HEK293 (cell line): ENCODE measurements around the gene PDCD4.

Source experiments
- CTCF ChIA-PET: fragments of 350-600 bp; formaldehyde crosslinking; extraction: SDS; loops from one replicate; lab custom pipeline; 2021; ENCODE audit warnings: antibody characterized with exemption; lab: Yijun Ruan, JAX
- POLR2A ChIA-PET: fragments of 300-600 bp; formaldehyde crosslinking; extraction: SDS; loops from one replicate; lab custom pipeline; 2020; ENCODE audit warnings: antibody characterized with exemption, inconsistent platforms; lab: Yijun Ruan, JAX
- H3K27ac ChIP-seq: fragments of 200-500 bp; sonication (Bioruptor generic); 2 replicates; pipeline ENCODE4 v1.5.1; 2014; ENCODE audit warnings: low read depth, low read length, control low read depth, inconsistent platforms; ENCODE audit errors: extremely low read depth
- H3K36me3 ChIP-seq, 2 experiments: fragments of 200-500 bp in 1 of 2; sonication (Bioruptor generic) in 1 of 2; 1 replicate in 1 of 2; 2 replicates in 1 of 2; pipeline ENCODE4 v1.5.1; 2014 to 2017; ENCODE audit warnings: inconsistent platforms in 2 of 2, low read length in 2 of 2; ENCODE audit not compliant: control insufficient read depth in 2 of 2, insufficient read depth in 1 of 2
- H3K4me1 ChIP-seq: fragments of 200-500 bp; sonication (Bioruptor generic); 2 replicates; pipeline ENCODE4 v1.5.1; 2014; ENCODE audit warnings: mild to moderate bottlenecking, low read length, inconsistent platforms; ENCODE audit not compliant: control insufficient read depth, insufficient read depth
- H3K4me3 ChIP-seq: 2 replicates; pipeline ENCODE4 v1.5.1; 2011; ENCODE audit warnings: low read depth, mild to moderate bottlenecking, control low read depth, low read length, moderate library complexity
- H3K9me3 ChIP-seq: fragments of 200-500 bp; sonication (Bioruptor generic); 2 replicates; pipeline ENCODE4 v1.5.1; 2014; ENCODE audit warnings: low read depth, low read length, inconsistent platforms; ENCODE audit not compliant: control insufficient read depth, insufficient read depth
- OSR2 ChIP-seq: fragments of 450-650 bp; formaldehyde crosslinking; IDR thresholded peaks from 2 replicates; pipeline ENCODE4 v1.5.1; 2016; ENCODE audit warnings: missing biosample characterization, missing genetic modification characterization
- PRDM2 ChIP-seq: fragments of 450-650 bp; formaldehyde crosslinking; IDR thresholded peaks from 2 replicates; pipeline ENCODE4 v1.5.1; 2016; ENCODE audit warnings: missing biosample characterization, missing genetic modification characterization, borderline replicate concordance
- SCRT1 ChIP-seq: fragments of 450-650 bp; formaldehyde crosslinking; IDR thresholded peaks from 2 replicates; pipeline ENCODE4 v1.5.1; 2016; ENCODE audit warnings: missing biosample characterization, missing genetic modification characterization, borderline replicate concordance
- ZBTB21 ChIP-seq: fragments of 450-650 bp; formaldehyde crosslinking; IDR thresholded peaks from 2 replicates; pipeline ENCODE4 v1.5.1; 2017; ENCODE audit warnings: missing biosample characterization, missing genetic modification characterization
- ZNF155 ChIP-seq: fragments of 450-650 bp; formaldehyde crosslinking; IDR thresholded peaks from 2 replicates; pipeline ENCODE4 v1.5.1; 2016; ENCODE audit warnings: missing biosample characterization, missing genetic modification characterization
- ZNF26 ChIP-seq: fragments of 450-650 bp; formaldehyde crosslinking; IDR thresholded peaks from 2 replicates; pipeline ENCODE4 v1.5.1; 2016; ENCODE audit warnings: missing biosample characterization, missing genetic modification characterization
- ZNF292 ChIP-seq: fragments of 450-650 bp; formaldehyde crosslinking; IDR thresholded peaks from 2 replicates; pipeline ENCODE4 v1.5.1; 2016; ENCODE audit warnings: low read depth, missing biosample characterization, missing genetic modification characterization, borderline replicate concordance
- ZNF311 ChIP-seq: fragments of 450-650 bp; formaldehyde crosslinking; IDR thresholded peaks from 2 replicates; pipeline ENCODE4 v1.5.1; 2017; ENCODE audit warnings: missing biosample characterization, missing genetic modification characterization, borderline replicate concordance
- ZNF404 ChIP-seq: fragments of 450-650 bp; formaldehyde crosslinking; IDR thresholded peaks from 2 replicates; pipeline ENCODE4 v1.5.1; 2017; ENCODE audit warnings: missing biosample characterization, missing genetic modification characterization
- ZNF623 ChIP-seq: fragments of 450-650 bp; formaldehyde crosslinking; IDR thresholded peaks from 2 replicates; pipeline ENCODE4 v1.5.1; 2016; ENCODE audit warnings: missing biosample characterization, missing genetic modification characterization
- TF ChIP-seq, protein P1 (sequence below): fragments of 450-650 bp; formaldehyde crosslinking; IDR thresholded peaks from 2 replicates; pipeline ENCODE4 v1.5.1; 2017; ENCODE audit warnings: missing biosample characterization, missing genetic modification characterization
- TF ChIP-seq, protein P2 (sequence below): fragments of 450-650 bp; formaldehyde crosslinking; IDR thresholded peaks from 2 replicates; pipeline ENCODE4 v1.5.1; 2016; ENCODE audit warnings: missing biosample characterization, missing genetic modification characterization
- TF ChIP-seq, protein P3 (sequence below): fragments of 450-650 bp; formaldehyde crosslinking; IDR thresholded peaks from 2 replicates; pipeline ENCODE4 v1.5.1; 2016; ENCODE audit warnings: missing biosample characterization, missing genetic modification characterization

PDCD4 gene

GRCh38 chr10:110939419-110939818 is 67.7 kb downstream of the PDCD4 start (continued):
- TF ChIP-seq PRDM2 (tag by site-specific recombination), result no peak

DNA sequence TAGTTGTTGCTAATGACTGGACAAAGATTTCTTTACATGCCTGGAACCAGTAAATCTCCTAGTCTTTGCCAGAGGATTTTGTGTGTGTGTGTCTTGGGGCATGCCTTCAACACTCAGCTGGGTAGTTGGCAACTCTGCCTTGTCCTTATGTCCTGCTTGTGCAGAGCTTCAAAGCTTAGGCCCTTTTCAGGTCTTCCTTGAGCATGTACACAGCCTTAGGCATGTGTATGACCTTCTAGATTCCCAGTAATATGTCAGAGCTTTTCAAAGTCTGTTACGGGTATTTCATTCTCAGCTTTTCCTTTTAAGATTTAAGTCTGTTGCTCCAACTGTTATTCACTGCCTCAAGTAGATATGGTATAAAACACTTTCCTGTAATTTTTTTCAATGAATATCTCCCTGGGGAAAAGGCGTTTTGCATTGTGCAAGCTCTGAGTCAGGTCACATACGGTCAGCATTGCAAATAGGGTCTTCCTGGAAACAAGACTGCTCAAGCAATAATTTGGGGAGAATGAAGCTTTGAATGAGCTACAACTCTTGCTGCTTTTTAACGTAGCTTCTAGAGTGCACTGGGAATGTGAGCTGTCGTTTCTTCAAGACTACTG is 73.2 kb downstream of the PDCD4 start:
- Histone ChIP-seq H3K4me3 (no peak overlapping the region), H3K27ac (no peak overlapping the region), H3K36me3 (peaks cover 8% of the 10 kb centered on the region in 2 experiments), H3K4me1 (no peaks in the 10 kb centered on the region), H3K9me3 (no peaks in the 10 kb centered on the region)
- CTCF ChIA-PET, result interaction anchor here (0.6 kb wide), 1 partner anchor 938 kb away, joined by 3 read pairs; no protein-coding TSS in a partner anchor
- TF ChIP-seq, protein P1, sequence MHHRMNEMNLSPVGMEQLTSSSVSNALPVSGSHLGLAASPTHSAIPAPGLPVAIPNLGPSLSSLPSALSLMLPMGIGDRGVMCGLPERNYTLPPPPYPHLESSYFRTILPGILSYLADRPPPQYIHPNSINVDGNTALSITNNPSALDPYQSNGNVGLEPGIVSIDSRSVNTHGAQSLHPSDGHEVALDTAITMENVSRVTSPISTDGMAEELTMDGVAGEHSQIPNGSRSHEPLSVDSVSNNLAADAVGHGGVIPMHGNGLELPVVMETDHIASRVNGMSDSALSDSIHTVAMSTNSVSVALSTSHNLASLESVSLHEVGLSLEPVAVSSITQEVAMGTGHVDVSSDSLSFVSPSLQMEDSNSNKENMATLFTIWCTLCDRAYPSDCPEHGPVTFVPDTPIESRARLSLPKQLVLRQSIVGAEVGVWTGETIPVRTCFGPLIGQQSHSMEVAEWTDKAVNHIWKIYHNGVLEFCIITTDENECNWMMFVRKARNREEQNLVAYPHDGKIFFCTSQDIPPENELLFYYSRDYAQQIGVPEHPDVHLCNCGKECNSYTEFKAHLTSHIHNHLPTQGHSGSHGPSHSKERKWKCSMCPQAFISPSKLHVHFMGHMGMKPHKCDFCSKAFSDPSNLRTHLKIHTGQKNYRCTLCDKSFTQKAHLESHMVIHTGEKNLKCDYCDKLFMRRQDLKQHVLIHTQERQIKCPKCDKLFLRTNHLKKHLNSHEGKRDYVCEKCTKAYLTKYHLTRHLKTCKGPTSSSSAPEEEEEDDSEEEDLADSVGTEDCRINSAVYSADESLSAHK (tag by site-specific recombination), result no peak
- no peak for TF ChIP-seq SCRT1 (tag by site-specific recombination)
- POLR2A ChIA-PET, result no interaction called here

GRCh38 chr10:110946496-110946895 is 74.8 kb downstream of the PDCD4 start:
- TF ChIP-seq, protein P2, sequence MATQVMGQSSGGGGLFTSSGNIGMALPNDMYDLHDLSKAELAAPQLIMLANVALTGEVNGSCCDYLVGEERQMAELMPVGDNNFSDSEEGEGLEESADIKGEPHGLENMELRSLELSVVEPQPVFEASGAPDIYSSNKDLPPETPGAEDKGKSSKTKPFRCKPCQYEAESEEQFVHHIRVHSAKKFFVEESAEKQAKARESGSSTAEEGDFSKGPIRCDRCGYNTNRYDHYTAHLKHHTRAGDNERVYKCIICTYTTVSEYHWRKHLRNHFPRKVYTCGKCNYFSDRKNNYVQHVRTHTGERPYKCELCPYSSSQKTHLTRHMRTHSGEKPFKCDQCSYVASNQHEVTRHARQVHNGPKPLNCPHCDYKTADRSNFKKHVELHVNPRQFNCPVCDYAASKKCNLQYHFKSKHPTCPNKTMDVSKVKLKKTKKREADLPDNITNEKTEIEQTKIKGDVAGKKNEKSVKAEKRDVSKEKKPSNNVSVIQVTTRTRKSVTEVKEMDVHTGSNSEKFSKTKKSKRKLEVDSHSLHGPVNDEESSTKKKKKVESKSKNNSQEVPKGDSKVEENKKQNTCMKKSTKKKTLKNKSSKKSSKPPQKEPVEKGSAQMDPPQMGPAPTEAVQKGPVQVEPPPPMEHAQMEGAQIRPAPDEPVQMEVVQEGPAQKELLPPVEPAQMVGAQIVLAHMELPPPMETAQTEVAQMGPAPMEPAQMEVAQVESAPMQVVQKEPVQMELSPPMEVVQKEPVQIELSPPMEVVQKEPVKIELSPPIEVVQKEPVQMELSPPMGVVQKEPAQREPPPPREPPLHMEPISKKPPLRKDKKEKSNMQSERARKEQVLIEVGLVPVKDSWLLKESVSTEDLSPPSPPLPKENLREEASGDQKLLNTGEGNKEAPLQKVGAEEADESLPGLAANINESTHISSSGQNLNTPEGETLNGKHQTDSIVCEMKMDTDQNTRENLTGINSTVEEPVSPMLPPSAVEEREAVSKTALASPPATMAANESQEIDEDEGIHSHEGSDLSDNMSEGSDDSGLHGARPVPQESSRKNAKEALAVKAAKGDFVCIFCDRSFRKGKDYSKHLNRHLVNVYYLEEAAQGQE, result no peak
- TF ChIP-seq OSR2 (tag by site-specific recombination) (no peak), ZNF292 (tag by site-specific recombination) (no peak), ZNF404 (tag by site-specific recombination) (no peak), ZNF311 (no peak), ZNF623 (tag by site-specific recombination) (no peak), ZNF155 (no peak), ZNF26 (tag by site-specific recombination) (no peak), ZBTB21 (tag by site-specific recombination) (no peak)
- TF ChIP-seq, protein P3, sequence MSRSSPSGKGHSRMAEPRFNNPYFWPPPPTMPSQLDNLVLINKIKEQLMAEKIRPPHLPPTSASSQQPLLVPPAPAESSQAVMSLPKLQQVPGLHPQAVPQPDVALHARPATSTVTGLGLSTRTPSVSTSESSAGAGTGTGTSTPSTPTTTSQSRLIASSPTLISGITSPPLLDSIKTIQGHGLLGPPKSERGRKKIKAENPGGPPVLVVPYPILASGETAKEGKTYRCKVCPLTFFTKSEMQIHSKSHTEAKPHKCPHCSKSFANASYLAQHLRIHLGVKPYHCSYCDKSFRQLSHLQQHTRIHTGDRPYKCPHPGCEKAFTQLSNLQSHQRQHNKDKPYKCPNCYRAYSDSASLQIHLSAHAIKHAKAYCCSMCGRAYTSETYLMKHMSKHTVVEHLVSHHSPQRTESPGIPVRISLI (tag by site-specific recombination), result no peak
- H3K4me1 ChIP-seq, result no peaks in the 10 kb centered on the region
- H3K36me3 ChIP-seq, result peaks cover 5% of the 10 kb centered on the region in 2 experiments
- ChIA-PET POLR2A (interaction anchor here (0.5 to 0.6 kb wide), 2 partner anchors 75 to 181 kb away, joined by 3 read pairs; partner anchors contain the start of gene PDCD4), CTCF (no interaction called here)
- no peak overlapping the region for H3K4me3 ChIP-seq
- H3K9me3 ChIP-seq, result no peaks in the 10 kb centered on the region; the same call in 1 of the 2 replicates
- no peak overlapping the region for H3K27ac ChIP-seq
